HG02763 (cell line): Measurements from ENCODE around the gene CRIP3.

Source experiments
- ATAC-seq: cut with Tn5 transposase; IDR thresholded peaks from one replicate; pipeline ENCODE4 v1.9.1; 2021; ENCODE audit warnings: mild to moderate bottlenecking, moderate library complexity; ENCODE audit not compliant: unreplicated experiment

Gene CRIP3

GRCh38 chr6:43290905-43291355 lies 17.7 kb downstream of the CRIP3 start:
- no peak for ATAC-seq

DNA sequence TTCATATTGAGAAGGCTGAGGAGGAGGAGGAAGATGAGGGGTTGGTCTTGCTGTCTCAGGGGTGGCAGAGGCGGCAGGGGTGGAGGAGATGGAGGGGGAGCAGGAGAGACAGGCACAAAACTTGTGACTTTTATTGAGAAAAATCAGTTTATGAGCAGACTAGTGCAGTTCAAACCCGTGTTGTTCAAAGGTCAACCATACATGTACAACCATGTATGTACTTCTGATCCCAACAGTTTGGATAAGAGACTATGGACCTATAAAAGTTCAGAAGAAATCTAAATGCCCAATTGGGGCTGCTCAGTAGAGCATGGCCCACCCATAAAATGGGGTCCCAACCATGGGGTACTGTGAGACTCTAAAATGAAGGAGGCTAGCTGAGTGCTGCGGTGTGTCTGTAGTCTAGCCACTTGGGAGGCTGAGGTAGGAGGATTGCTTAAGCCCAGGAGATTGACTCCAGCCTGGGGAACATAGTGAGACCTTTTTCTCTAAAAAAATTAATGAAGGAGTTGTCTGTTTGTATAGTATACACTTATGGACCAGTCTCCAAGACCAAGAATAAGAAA lies 18.2 kb downstream of the CRIP3 start:
- no peak for ATAC-seq

GRCh38 chr6:43287717-43288679 lies 20.6 kb downstream of the CRIP3 start:
- ATAC-seq: no peak

GRCh38 chr6:43286980-43287716 lies 21.5 kb downstream of the CRIP3 start:
- no peak for ATAC-seq

DNA sequence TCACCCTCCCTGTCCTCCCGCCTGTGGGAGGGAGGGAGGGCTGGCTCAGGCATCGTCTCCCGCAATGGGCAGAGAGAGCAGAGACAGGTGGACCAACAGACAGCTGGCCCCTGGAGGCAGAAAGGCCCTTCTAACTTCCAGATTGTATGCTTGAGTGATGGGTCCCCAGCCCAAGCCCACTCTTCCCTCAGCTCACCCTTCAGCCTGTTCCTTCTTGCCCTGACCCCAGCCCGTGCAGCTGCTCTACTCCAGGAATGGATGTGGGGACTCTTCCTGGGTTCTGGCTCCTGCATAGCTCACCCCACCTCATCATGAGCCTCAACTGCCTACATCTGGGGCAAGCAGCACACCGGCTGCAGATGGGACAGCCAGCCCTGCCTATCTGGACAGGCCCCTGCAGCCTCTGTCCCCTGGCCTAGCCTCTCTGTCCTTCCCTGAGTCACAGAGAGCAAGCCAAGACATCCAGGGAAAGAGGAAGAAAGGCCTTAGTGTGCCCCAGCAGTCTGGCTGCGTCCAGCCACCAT lies 22.1 kb downstream of the CRIP3 start:
- ATAC-seq: no peak

DNA sequence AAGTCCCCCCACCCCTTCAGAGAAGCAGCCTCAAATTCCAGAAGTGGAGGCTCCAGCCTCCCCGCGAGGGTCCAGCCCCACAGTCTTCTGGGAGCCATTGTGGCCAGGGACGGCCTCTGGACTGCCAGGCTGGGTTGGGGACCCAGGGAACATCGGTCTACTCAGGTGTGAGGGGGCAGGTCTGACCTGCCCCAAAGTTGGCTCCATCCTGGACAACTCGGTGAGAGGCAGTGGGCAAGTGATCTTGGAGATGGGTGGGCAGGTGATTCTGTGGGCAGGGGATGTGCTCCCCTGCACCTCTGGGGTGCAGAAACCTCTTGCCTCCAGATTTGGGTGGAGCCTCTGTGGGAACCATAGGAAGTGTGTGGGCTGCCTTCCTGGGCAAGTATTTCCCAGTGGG lies 22.8 kb downstream of the CRIP3 start:
- ATAC-seq: no peak

DNA sequence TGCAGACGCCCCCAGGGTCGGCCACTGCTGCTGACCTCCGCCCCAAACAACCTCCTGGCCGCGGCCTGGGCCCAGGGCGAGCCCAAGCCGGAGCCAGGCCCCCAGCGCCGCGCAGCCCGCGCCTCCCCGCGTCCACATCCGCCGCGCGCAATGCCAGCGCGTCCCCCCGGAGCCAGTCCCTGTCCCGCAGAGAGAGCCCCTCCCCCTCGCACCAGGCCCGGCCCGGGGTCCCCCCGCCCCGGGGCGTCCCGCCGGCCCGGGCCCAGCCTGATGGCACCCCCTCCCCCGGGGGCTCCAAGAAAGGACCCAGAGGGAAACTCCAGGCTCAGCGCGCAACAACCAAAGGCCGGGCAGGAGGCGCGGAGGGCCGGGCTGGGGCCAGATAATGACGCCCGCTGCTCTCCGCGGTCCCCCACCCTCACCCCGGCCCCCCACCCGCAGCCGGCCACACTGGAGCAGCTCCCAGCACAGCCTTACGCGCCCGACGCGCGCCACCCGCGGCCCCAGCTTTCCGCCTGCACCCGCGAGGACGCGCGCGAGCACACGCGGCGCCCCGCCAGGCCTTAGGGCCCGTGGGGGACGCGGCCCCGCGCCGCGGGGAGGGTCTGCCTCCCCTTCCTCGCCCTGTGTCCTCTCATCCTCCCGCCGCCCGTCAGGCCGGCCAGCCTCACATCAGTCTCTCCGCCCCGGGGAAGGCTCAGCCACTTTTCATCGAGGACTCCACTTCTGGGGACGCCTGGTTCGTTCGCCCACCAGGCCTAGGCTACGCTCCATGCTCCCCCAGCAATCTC lies 23.4 kb downstream of the CRIP3 start:
- ATAC-seq: no peak

GRCh38 chr6:43283905-43284304 lies 24.7 kb downstream of the CRIP3 start:
- no peak for ATAC-seq

- no peak for ATAC-seq
Observed at GRCh38 chr6:43283514-43283901, 25.1 kb downstream of the CRIP3 start.

GRCh38 chr6:43282636-43283513 lies 25.8 kb downstream of the CRIP3 start:
- ATAC-seq: no peak

DNA sequence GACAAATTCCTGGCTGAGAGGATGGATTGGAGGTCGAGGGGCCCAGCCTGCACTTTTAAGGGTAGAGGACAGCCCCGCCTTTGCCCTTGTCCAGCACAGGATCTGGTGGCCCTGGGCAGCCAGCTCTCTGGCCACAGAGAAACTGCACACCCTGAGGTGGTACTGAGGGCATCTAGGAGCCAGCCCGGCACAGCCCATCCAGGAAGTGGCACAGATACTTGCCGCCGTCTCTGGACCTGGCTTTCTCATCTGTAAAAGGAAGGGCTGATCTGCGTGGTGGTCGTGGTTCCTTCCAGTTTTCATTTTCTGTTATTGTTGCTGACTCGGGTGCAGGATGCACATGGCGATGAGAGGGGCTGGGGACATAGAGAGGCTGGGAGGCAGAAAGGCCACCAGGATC lies 26.6 kb downstream of the CRIP3 start:
- no peak for ATAC-seq

- ATAC-seq: no peak
Observed at GRCh38 chr6:43280234-43280633, 28.4 kb downstream of the CRIP3 start.

DNA sequence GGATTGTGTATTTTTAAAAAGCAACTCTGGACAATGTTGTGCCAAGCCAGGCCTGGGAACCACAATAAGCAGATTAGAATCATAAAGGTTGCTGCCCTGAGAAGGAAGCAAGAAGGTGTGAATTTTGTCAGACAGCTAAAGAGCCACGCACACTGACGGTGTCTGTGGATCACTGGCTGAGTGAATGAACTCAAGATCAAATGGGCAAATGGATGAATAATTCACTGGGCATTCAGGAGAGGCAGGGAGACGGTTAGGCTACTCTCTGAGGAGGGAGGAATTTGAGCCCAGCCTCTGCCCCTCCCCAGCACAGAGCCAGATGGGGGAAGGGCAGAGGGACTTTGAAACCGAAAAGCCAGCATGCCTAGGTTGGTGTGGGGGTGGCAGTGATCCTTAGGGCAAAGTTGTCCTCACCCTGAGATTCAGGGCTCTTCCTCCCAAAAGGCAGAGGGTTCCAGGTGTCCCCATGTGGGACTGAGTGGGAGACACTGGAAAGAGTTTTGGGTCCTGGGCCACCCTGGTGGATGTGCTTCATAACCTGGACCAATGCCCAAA lies 30.0 kb downstream of the CRIP3 start:
- no peak for ATAC-seq

DNA sequence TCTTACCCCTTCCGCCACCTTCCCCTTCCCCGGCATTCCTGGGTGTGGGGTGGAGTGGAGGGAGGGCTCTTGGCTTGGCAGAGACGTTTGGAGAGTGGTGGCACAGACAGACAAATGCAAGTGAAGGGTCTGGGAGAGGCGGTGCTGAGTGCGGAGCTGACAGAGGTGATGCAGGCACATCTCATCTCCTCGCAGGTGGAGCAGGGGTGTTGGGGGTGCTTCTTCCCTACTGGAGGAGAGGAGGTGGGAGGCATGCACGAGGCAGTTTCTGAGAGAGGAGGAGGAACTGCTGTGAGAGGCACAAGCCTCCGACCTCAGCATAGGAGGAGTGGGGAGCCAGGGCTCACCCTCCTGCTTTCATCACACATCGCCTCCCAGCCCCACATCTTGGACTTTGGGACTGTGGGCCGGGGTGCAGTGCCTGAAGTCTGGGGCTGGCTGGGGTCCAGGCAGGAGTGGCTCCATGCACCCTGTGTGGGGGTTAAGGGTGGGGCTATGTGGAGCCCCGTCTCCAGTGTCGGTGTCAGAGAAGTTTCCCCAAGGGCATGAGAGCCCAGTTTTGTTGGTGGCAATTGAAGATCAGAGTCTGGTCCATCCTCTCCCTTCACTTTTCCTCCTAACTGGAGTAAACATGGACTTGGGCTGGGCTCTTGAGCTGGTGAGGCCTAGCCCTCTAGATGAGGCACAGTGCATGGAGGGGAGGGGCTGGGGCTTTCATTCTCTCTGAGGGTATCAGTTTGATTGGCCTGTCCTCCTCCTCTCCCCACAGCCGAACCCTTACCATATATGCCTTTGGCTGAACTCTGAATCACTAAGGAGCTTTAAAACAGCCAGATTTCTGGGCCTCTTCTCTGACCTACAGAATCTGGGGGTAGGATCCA lies 30.7 kb downstream of the CRIP3 start:
- no peak for ATAC-seq

DNA sequence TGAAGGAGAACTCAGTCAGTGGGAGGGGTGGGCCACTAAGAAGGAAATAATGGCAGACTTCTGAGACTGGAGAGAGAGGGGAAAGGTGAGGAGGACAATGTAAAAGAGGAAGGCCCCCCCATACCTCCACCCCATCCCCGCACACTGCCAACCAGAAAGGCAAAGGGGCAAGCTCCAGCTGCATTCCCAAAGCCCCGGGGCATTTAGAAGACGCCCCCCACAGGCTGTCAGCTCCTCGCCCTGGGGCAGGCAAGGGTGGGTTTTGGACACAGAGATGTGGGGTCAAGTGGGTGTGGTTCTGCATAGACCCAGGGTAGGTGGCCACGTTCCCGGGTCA lies 31.4 kb downstream of the CRIP3 start:
- no peak for ATAC-seq

GRCh38 chr6:43276577-43277305 lies 31.9 kb downstream of the CRIP3 start:
- no peak for ATAC-seq

DNA sequence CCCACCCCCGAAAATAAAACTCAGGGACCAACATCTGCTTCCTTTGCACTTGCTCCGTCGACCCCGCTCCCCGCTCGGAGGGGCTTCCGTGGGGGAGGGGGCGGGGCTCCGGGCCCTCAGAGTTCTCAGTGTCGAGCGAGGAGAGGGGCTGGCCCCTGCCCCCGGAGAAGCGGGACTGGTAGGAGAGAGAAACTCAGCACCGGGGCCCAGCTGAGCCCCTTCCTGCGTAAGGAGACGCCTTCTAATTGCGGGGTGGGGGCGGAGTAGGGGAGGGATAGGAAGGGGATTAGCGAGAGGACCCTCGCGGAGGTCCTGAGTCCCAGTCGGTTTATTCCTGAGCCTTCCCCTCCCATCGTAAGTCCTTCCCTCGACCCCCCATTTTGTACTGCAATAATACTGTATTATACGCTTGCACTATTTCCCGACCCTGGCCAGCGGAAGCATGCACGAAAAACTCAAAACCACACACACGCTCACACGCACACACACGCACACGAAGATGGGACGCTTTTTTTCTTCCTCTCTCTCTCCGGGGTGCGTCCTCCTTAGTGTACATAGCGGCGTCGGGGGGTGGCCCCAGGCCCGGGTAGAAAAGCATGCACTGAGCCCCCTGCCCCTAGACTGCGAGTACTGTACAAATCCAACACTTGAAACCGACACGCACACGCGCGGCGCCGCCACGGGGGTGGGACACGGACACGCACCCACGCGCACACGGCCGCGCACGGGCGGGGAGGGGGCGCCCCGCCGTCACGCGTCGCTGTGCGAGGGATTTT lies 32.6 kb downstream of the CRIP3 start:
- no peak for ATAC-seq
